PC-9 (cell line): Measurements from ENCODE around the gene PRR19.

ENCODE experiments used
- EZH2 ChIP-seq: fragments of 200-600 bp; sonication (generic); IDR thresholded peaks from 2 replicates; pipeline ENCODE4 v1.8.0; 2017; ENCODE audit warnings: antibody characterized with exemption, low read depth
- TF ChIP-seq, protein P1 (sequence below): fragments of 200-600 bp; sonication (generic); conservative IDR thresholded peaks from 2 replicates; pipeline ENCODE4 v1.6.1; 2017; ENCODE audit warnings: mixed run types, antibody characterized with exemption, mild to moderate bottlenecking, moderate library complexity

DNA sequence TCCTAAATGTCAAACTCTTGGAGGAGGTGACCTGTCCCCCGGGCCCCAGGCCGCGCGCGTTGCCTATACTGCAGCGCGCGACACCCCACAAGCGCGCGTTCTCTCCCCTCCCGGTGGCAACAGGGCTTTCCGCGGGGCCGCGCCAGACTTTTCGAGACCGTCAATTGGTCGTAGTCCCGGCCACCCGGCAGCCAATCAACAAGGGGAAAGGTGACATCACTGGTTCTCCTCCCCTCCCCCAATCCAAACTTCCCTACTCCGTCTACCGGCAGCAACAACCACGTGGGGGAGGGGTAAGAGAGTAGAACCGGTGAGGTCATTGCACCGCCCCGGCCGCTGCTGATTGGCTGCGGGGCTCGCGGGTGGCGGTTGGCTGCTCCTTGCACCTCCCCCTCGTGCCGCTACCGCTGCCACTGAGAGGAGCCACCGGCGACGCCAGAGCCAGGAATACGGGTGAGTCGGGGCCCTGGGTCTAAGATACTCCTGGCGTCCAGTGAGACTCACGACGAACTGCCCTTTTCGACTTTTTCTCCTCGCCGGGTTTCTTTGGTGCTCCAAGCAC is 33.7 kb upstream of the PRR19 start:
- TF ChIP-seq, protein P1, sequence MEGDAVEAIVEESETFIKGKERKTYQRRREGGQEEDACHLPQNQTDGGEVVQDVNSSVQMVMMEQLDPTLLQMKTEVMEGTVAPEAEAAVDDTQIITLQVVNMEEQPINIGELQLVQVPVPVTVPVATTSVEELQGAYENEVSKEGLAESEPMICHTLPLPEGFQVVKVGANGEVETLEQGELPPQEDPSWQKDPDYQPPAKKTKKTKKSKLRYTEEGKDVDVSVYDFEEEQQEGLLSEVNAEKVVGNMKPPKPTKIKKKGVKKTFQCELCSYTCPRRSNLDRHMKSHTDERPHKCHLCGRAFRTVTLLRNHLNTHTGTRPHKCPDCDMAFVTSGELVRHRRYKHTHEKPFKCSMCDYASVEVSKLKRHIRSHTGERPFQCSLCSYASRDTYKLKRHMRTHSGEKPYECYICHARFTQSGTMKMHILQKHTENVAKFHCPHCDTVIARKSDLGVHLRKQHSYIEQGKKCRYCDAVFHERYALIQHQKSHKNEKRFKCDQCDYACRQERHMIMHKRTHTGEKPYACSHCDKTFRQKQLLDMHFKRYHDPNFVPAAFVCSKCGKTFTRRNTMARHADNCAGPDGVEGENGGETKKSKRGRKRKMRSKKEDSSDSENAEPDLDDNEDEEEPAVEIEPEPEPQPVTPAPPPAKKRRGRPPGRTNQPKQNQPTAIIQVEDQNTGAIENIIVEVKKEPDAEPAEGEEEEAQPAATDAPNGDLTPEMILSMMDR, result no peak
- no peak for TF ChIP-seq EZH2
